SK-N-SH treated with all-trans-retinoic acid at 6 μM for 48 hours (cell line): ENCODE data around the gene CACNA2D4.

Experiments
- ATAC-seq: fragments of 200-7000 bp; cut with Tn5 transposase; 3 replicates; pipeline ENCODE4 v1.9.1; 2020; ENCODE audit warnings: mild to moderate bottlenecking, moderate library complexity
- ARNTL ChIP-seq: fragments of 450-650 bp; formaldehyde crosslinking; IDR thresholded peaks from 2 replicates; pipeline ENCODE4 v1.5.0; 2020; ENCODE audit warnings: low read depth, mild to moderate bottlenecking, moderate library complexity, borderline replicate concordance
- BACH2 ChIP-seq: fragments of 250-450 bp; sonication (Bioruptor Pico); IDR thresholded peaks from 2 replicates; pipeline ENCODE4 v1.9.0; 2021; ENCODE audit warnings: mild to moderate bottlenecking, borderline replicate concordance
- CSDC2 ChIP-seq: fragments of 250-450 bp; sonication (Bioruptor Pico); IDR thresholded peaks from 2 replicates; pipeline ENCODE4 v1.5.0; 2020; ENCODE audit warnings: mild to moderate bottlenecking, moderate library complexity
- CSRNP3 ChIP-seq: fragments of 250-450 bp; sonication (Bioruptor Pico); IDR thresholded peaks from 2 replicates; pipeline ENCODE4 v1.5.1; 2021; ENCODE audit warnings: mild to moderate bottlenecking, moderate library complexity
- ESRRG ChIP-seq: fragments of 250-450 bp; sonication (Bioruptor Pico); IDR thresholded peaks from 2 replicates; pipeline ENCODE4 v1.6.1; 2021; ENCODE audit warnings: mild to moderate bottlenecking
- ISL1 ChIP-seq: fragments of 250-450 bp; sonication (Bioruptor Pico); IDR thresholded peaks from 2 replicates; pipeline ENCODE4 v2.1.2; 2022; ENCODE audit warnings: mild to moderate bottlenecking, moderate library complexity
- PATZ1 ChIP-seq: fragments of 250-450 bp; sonication (Bioruptor Pico); IDR thresholded peaks from 2 replicates; pipeline ENCODE4 v1.8.0; 2020; ENCODE audit warnings: mild to moderate bottlenecking, moderate library complexity, borderline replicate concordance
- POU6F1 ChIP-seq: fragments of 250-450 bp; sonication (Bioruptor Pico); IDR thresholded peaks from 2 replicates; pipeline ENCODE4 v1.8.0; 2021; ENCODE audit warnings: low read depth, mild to moderate bottlenecking, moderate library complexity, borderline replicate concordance
- PPARA ChIP-seq: fragments of 250-450 bp; sonication (Bioruptor Pico); IDR thresholded peaks from 2 replicates; pipeline ENCODE4 v1.5.0; 2020; ENCODE audit warnings: mild to moderate bottlenecking, borderline replicate concordance
- RARB ChIP-seq: fragments of 250-450 bp; sonication (Bioruptor Pico); IDR thresholded peaks from 2 replicates; pipeline ENCODE4 v1.8.0; 2021; ENCODE audit warnings: mild to moderate bottlenecking, moderate library complexity
- SNAI2 ChIP-seq: fragments of 250-450 bp; sonication (Bioruptor Pico); IDR thresholded peaks from 2 replicates; pipeline ENCODE4 v1.5.0; 2020; ENCODE audit warnings: mild to moderate bottlenecking, moderate library complexity
- TCF4 ChIP-seq: fragments of 250-450 bp; sonication (Bioruptor Pico); IDR thresholded peaks from 2 replicates; pipeline ENCODE4 v1.8.0; 2021; ENCODE audit warnings: mild to moderate bottlenecking, moderate library complexity, borderline replicate concordance
- TOX ChIP-seq: fragments of 250-450 bp; sonication (Bioruptor Pico); IDR thresholded peaks from 2 replicates; pipeline ENCODE4 v1.8.0; 2021; ENCODE audit warnings: mild to moderate bottlenecking, moderate library complexity, borderline replicate concordance
- TSHZ2 ChIP-seq: fragments of 250-450 bp; sonication (Bioruptor Pico); IDR thresholded peaks from 2 replicates; pipeline ENCODE4 v1.5.0; 2020; ENCODE audit warnings: mild to moderate bottlenecking, moderate library complexity
- ZC3H10 ChIP-seq: fragments of 250-450 bp; sonication (Bioruptor Pico); IDR thresholded peaks from 2 replicates; pipeline ENCODE4 v1.5.1; 2021; ENCODE audit warnings: mild to moderate bottlenecking, moderate library complexity
- ZFP3 ChIP-seq: fragments of 250-450 bp; sonication (Bioruptor Pico); IDR thresholded peaks from 2 replicates; pipeline ENCODE4 v1.5.0; 2020; ENCODE audit warnings: mild to moderate bottlenecking, moderate library complexity
- ZFP30 ChIP-seq: fragments of 450-650 bp; formaldehyde crosslinking; IDR thresholded peaks from 2 replicates; pipeline ENCODE4 v1.5.0; 2022; ENCODE audit warnings: mild to moderate bottlenecking, moderate library complexity
- ZNF565 ChIP-seq: fragments of 450-650 bp; formaldehyde crosslinking; conservative IDR thresholded peaks from 2 replicates; pipeline ENCODE4 v1.5.0; 2020; ENCODE audit warnings: low read depth, mild to moderate bottlenecking, moderate library complexity
- ZNF70 ChIP-seq: fragments of 450-650 bp; formaldehyde crosslinking; IDR thresholded peaks from 2 replicates; pipeline ENCODE4 v1.5.0; 2020; ENCODE audit warnings: mild to moderate bottlenecking, moderate library complexity
- ZNF8 ChIP-seq: fragments of 450-650 bp; formaldehyde crosslinking; IDR thresholded peaks from 2 replicates; pipeline ENCODE4 v1.5.0; 2020; ENCODE audit warnings: mild to moderate bottlenecking, moderate library complexity

The CACNA2D4 gene

GRCh38 chr12:1763153-1763552, 155.3 kb downstream of the CACNA2D4 start:
- no peak for TF ChIP-seq TCF4 (CRISPR knock-in tag)
- TF ChIP-seq PPARA (CRISPR knock-in tag) = no peak
- no peak for TF ChIP-seq CSDC2
- no peak for TF ChIP-seq ARNTL (CRISPR knock-in tag)
- no peak for TF ChIP-seq ZC3H10 (CRISPR knock-in tag)
- no peak for ATAC-seq

- no peak for ATAC-seq
- TF ChIP-seq TOX (CRISPR knock-in tag) (no peak), ARNTL (CRISPR knock-in tag) (no peak), ZNF70 (CRISPR knock-in tag) (no peak)
These were observed 156.6 kb downstream of the CACNA2D4 start for GRCh38 chr12:1761857-1762256.

- peak; percentile 84; the same call in 1 of the 2 replicates for TF ChIP-seq ZNF8
- no peak for TF ChIP-seq PPARA (CRISPR knock-in tag)
- no peak for ATAC-seq
These were observed 157.7 kb downstream of the CACNA2D4 start for GRCh38 chr12:1760566-1761382.

GRCh38 chr12:1758887-1759286, 159.6 kb downstream of the CACNA2D4 start:
- no peak for TF ChIP-seq ZFP30 (CRISPR knock-in tag)
- no peak for TF ChIP-seq TOX (CRISPR knock-in tag)
- TF ChIP-seq BACH2 (CRISPR knock-in tag) = no peak
- no peak for TF ChIP-seq ZFP3 (CRISPR knock-in tag)
- no peak for TF ChIP-seq TCF4 (CRISPR knock-in tag)
- no peak for TF ChIP-seq ZNF565
- no peak for TF ChIP-seq PPARA (CRISPR knock-in tag)
- TF ChIP-seq POU6F1 (CRISPR knock-in tag) = no peak
- no peak for TF ChIP-seq ISL1 (CRISPR knock-in tag)
- no peak for TF ChIP-seq TSHZ2 (CRISPR knock-in tag)
- TF ChIP-seq RARB (CRISPR knock-in tag) = no peak
- TF ChIP-seq ESRRG = no peak
- no peak for TF ChIP-seq CSDC2
- TF ChIP-seq CSRNP3 (CRISPR knock-in tag) = no peak
- no peak for TF ChIP-seq PATZ1 (CRISPR knock-in tag)
- no peak for TF ChIP-seq ZC3H10 (CRISPR knock-in tag)
- TF ChIP-seq ZNF8 = no peak
- TF ChIP-seq SNAI2 (CRISPR knock-in tag) = no peak
- no peak for ATAC-seq
